Activated CD4-positive, alpha-beta T cell treated with anti-CD3 and anti-CD28 coated beads for 24 hours (primary cell): ENCODE results near the gene CNOT8.
"Not testable (repeated sequence)": the region's sequence is repeated elsewhere in the genome, so short reads cannot be mapped to it uniquely, and the experiment has no call there.

Source experiments
- DNase-seq, 2 donors: peaks; one replicate each; pipeline ENCODE4 v3.0.0-alpha.2; 2020; ENCODE audit warnings: low read depth in 2 of 2

Gene CNOT8

DNA sequence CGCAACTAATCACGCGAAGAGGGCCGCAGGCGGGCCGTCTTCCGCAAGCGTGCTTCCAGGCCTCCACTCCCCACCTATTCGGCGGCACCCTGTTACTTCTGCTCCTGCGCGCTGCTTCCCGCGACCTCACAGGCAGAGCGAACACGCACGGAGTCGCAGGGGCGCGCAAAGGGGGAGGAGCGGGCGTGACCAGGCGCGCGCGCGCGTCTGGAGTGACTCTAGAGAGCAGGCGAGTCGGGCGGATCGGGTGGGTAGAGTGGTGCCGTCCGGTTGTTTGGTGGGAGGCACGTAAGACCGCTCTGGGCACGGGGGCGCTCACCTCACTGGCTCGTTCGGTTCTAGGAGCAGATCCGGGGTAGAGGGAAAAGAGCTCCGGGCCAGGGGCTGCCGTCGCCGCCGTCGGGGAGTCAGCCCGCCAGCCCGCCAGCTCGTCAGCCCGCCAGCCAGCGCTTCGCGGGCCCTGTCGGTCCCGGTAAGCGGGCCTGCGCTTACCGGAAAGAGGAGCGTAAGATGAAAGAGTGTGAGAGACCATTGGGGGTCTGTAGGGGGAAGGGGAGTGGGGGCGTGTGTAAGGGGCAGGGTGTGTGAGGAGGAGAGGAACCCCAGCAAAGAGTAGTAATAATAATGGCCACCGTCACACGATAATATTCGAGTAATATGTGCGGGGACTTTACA lies at the start of gene CNOT8:
CNOT8 (plus strand) TSS at position 331 of the 675 bp plus-strand sequence. CDS start 4,652 bp downstream, outside the sequence.
- peak; percentile 96 to 98 for DNase-seq

DNA sequence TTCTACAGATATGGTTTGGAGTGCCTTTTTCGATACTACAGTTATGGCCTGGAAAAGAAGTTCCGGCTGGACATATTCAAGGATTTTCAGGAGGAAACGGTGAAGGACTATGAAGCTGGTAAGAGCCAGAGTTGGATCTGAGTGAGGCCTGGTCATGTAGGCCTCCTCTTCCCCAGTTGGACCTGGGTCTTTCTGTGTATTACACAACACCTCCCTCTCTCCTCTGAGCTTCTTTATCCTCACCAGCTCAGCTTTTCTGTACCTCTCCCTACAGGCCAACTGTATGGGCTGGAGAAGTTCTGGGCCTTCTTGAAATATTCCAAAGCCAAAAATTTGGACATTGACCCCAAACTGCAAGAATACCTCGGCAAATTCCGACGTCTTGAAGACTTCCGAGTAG lies 47.2 kb upstream of the CNOT8 start:
- no peak for DNase-seq

DNA sequence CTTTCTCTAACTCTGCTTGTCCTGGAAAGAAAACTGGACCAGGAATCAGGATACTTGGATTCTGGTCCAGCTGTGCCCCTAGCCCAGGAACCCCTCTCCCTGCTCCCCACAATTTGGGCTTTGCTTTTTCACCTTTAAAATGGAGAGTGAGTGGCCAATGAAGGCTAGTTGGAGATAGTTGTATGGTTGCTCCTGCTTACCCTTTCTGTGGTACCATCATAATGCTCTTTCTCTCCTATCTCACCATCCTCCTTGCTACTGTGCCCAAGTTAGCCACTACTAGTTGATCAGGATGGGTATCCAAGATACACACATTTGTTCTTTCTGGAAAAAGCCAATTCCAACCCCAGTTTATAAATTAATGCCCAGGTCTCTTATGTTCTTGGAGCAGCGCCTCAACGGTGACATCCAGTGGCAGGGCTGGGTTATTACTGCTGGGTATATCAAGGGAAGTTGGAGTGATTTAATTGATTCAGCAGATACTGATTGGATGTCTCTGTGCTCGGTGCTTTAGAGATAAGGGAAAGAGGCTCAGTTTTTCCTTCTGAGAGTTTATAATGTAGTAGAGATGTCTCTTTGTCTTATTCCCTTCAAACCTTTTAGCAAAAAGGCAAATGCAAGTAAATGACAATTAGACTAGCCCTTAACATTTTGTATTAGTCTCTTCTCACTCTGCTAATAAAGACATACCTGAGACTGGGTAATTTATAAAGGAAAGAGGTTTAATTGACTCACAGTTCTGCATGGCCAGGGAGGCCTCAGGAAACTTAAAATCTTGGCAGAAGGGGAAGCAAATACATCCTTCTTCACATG lies 46.6 kb upstream of the CNOT8 start:
- DNase-seq: peak; percentile 38 to 49

DNA sequence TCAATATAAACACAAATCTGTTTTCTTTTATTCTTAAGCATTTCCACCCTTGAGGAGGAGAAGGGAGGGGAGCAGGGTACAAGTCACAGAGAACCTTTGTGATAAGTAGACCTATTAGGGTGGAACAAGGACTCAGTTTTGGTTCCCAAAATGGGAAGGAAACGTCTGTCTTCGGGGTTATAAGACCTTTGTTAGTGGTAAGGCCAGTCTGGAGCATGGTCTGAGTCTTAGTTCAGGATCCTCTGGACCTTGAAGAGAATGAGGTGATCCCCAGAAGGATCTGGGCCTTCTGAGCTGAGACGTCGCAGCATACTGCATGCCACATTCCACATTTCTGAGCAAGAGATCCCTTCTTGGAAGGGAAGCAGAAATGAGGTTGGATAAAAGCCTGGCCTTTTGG lies 45.3 kb upstream of the CNOT8 start:
- no peak for DNase-seq

DNA sequence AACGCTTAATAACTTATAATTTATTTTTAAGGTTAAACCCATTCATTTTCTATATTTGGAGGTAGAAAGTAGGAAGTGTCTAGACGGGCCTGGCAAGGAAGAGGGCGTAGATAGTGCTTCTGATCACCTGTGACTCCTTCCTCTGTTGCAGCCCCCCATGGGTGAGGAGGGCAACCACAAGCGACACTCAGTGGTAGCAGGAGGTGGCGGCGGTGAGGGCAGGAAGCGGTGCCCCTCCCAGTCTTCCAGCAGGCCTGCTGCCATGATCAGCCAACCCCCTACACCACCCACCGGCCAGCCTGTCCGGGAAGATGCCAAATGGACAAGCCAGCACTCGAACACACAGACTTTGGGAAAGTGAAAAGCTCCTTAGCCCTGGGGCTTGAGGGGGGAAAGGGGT lies 44.7 kb upstream of the CNOT8 start:
- no peak for DNase-seq

DNA sequence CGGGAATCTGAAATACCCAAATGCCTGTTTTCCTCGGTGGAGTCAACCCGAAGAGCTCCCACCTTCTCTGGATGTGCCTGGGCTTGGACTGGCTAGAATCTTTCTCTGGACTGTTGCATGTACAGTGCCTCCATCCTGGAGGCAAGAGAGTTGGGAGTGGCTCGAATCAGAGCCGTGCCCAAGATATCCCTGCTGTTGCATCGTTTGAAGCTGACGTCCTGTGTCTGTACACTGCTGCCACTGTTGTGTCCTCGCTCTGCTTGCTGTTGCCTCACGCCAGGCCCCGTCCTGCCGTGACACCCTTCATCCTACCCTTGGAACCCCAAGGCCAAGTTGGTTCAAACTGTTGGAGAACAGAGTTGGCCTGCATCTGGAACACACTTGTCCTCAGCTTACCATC lies 43.4 kb upstream of the CNOT8 start:
- DNase-seq: no peak

DNA sequence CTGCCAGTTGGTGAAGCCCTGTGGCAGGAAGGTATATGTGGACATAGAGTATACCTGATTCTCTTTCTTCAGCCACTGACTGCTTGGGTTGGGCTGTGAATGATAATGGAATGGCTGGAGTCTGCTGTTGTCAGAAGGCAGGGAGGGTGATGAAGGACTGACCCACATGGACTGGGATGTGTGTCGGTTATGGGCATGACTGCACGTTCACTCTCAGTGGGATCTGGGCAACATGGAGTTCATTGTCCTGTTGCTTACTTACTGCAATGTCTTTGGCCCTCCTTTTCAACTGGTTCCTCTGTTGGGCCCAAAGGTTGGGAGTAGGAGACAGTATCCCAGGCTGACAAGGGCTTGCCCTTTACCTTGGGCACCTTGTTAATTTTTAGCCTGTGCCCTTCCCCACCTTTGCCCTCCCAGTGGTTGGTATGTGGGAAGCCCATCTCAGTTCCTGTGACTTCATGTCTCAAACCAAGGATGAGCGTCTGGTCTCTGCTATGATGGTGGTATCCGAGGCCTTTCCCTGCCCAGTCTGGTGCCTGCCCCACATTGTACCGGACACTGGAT lies 42.7 kb upstream of the CNOT8 start:
- DNase-seq: no peak

DNA sequence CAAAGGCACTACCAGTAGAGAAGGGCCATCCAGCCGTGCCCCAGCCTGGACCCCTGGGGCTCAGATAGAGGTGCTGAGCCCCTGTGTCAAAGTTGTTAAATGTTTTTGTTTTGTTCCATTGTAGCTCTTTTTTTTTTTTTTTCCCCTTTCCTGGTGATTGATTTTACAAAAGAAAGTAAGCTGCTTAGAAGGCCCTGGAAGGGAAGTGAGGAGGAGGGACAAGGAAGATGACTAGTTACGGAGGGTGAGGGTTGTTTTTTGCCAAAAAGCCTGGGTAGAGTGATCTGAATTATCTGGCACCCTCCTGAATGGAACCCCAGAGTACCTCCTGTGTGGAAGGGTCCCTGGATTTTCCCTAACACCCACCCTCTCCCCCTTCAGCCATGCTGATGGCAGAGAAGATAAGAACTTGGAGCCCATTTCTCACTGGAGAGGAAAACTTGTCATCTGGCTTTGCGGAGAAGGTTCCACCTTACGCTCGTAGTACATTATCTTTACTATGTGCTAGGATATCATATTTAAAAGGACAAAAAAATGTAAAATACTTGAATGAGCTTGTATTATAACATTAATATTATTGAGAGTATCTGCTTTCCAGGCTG lies 41.4 kb upstream of the CNOT8 start:
- no peak for DNase-seq

DNA sequence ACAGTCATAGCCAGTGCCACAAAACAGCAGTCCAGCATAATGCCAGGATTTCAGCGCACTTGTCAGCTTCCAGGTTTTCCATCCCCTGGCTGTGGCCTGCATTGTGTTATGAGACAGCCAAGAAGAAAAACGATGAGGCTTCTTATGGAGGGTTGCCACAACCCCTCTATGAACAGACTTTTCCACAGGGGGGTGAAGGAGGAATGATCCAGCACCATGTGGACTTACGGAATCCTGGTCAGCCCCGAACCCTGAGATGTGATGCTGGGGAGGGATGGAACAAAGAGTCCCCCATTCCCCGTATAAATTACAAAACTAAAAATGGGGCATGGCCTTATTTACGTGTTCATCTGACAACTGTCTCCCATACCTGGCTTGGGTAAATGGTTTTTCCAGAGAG lies 40.6 kb upstream of the CNOT8 start:
- no peak for DNase-seq

DNA sequence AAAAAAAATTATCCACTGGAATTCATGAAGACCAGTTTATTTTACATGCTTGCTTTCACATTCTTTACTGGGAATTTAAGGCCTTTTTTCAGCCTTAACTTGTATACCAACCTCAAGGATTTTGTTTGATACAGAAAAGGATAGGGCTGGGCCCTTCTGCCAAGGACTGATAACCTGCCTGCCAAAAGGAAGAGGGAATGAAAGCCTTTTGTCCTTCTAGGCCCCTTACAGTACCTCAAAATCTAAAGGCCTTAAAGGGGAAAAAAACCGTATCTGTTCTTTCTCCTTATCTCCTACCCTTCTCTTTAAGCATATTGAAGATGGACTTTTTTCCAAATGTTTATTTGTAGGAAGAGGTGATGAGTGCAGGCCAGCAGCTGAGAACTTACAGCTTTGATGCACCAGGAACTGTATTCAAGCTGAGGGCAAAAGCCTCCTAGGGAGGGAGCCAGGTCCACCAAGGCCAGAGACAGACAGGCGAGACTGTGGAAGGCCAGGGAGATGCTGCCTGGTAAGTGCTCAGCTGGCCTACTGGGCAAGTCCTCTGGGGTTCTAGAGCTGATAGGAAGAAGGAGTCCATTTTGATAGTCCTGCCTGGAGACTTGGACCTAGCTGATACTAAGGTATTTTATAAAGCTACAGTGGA lies 39.8 kb upstream of the CNOT8 start:
- no peak for DNase-seq

DNA sequence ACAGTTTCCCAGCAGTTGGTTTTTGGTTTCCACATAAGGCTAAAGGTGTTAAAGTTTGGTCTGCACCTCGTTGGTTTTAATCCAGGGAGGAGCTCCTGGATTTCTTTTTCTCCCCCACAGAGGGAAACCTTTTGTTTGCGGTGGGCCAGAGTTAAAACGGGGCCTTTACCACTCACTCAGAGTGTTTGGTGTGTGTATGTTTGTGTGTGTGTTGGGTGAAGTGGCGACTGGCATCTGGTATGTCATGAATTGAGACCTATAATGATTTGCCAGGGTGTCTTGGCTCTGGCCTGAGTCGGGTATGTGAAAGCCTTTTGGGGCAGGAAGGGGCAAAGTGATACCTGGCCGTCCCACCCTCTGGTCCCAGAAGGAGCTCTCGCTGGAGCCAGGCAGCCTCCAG lies 38.9 kb upstream of the CNOT8 start:
- no peak for DNase-seq

DNA sequence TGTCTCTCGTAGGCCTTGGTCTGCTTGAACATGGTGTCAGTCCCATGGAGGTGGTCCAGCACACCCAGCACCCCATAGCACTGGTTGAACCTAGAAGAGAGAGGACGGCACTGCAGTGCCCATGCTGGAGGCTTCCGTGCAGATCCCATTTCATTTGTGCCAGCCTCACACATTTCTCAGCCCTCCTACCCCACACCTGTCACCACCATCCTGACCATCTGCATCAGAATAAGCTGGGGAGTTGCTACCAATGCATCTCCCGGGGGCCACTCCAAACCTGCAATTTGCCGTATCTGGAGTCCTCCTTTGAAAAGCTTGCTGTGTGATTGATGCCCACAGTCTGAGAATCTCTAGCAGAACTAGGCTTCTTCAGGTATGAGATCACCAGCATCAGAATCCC lies 38.0 kb upstream of the CNOT8 start:
- no peak for DNase-seq

DNA sequence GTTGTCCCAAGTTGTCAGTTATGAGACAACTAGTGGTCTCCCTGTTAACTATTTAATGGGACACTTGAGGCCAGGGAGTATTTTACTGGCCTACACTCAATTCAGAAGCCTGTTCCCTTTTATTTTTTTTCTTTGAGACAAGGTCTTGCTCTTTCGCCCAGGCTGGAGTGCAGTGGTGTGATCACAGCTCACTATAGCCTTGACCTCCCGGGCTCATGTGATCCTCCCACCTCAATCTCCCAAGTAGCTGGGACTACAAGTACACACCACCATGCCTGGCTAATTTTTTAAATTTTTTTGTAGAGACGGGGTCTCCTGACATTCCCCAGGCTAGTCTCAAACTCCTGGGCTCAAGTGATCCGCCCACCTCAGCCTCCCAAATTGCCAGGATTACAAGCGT lies 35.5 kb upstream of the CNOT8 start:
- not testable (repeated sequence) for DNase-seq

DNA sequence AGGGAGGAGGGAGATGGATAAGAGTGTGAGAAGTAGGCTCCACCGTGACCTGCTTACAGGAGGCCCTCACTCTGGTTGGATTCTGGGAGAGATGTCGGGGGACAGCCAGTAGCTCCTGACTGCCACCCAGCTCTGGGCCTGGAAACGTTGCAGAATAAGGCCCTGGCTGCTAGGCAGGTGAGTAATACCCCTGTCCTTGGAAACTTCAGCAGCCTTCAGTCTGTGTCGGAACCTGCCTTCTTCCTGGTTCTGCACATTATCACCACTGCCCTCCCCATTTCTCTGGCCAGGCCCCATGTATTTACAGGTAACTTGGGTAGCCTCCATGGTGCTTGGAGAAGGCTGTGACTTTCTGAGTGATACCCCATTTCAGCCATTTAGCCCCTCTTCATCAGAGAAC lies 34.8 kb upstream of the CNOT8 start:
- no peak for DNase-seq

DNA sequence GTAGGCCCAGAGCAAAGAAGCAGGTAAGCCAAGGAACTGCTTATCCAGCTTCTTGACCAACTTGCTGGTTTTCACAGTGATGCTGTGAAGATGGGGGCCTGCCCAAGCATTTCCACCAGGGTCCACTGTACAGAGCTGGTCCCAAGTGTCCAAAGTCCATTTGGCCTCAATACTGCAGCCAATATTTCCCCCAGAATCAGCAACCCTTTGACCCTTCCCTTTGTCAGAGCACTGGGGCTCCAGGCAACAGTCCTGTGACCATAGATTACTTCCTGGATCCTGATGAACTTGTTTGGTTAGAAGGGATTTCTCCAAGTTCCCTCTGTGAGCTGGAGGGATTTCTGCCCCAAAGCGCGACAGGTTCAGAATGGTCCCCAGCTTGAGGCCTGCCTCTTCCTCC lies 34.4 kb upstream of the CNOT8 start:
- DNase-seq: no peak

DNA sequence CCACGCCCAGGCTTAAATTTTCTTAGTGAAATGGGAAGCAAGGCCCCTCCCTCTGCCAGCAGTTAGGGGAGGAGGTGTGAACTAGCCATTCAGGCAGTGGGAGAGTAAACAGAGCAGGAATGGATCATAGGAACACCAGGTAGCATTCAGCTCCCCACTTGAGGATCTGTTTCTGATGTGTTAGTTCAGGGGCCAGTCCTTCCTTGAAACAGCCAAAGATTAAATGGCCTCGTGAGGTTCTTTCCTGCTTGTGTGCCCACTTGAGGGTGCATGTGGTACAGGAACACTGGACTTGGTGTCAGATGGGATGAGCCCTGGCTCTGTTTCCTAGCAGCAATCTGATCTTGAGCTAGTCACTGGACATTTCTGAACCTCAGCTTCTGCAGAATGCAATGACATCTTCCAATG lies 29.2 kb upstream of the CNOT8 start:
- DNase-seq: no peak

DNA sequence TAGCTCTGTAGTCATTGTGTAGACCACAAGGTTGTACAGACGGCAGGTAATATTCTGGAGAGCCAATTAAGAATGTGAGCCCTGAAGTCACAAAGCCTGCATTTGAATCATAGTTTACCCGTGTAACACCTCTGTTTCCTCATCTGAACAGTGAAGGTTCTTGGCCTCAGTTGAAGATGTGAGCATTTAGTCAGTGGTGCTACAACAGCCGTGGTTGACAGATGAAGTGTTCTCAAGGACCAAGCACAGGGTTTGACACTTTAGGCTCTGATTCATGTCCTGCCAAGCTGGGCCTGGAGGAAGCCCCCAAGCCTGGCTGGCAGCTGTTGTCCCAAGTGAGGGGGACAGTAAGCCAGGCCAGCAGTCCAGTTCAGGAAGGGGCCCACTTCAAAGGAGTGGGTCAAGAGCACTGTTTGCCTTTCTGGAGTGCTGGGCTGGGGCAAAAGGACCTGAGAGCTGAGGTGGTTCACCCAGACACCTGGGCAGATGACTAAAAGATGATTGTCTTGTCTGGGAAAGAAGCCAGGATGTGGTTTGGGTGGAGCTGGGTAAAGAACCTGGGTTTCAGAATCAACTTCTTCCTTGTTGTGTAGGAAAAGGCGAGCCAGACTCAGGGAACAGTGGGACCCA lies 28.7 kb upstream of the CNOT8 start:
- no peak for DNase-seq

DNA sequence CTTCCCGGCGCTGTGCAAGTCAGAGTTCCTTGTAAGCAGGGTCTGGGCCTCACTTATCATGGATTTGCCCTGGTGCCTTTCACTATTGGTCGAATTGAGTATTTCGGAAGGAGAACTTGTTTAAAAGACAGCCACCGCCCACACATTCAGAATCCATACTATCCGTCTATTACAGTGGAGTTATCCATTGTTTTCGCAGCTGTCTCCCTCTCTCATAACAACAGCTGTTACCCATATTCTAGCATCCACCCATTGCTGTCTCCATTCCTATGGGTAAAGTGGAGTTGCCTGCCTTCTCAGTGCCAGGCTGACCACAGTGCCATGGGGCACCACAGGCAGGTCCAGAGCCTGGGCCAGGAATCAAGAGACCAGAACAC lies 28.2 kb upstream of the CNOT8 start:
- DNase-seq: no peak

DNA sequence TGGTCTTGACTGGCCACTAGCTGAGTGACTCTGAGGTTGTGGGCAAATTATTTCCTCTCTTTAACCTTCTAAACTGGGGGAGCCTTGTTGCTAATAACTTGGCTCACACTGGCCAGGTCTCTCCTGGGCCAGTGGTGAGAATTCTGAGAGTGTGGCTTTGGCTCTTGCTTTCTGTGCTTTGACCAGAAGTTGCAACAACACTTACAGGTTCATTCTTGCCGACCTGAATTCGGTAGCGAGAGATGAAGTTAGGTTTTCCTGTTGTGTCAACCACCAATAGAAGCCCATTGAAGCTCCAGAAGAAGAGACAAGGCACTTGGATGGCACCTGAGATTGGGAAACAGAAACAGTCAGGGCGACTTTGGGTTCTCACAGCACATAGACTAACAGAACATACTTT lies 27.8 kb upstream of the CNOT8 start:
- no peak for DNase-seq

DNA sequence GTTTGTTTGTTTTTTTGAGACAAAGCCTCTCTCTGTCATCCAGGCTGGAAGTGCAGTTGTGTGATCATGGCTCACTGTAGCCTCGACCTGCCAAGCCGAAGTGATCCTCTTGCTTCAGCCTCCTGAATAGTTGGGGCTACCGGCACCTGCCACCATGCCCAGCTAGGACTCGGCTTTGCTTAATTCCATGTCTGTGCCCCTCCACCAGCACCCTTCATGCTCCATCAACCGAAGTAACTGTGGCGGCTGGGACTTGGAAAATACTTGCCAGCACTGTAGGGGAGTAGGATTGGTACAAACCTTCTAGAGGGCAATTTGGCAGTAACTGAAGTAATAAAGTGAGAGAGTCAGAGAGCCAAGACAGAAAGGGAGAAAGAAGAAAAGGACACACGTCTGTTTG lies 27.0 kb upstream of the CNOT8 start:
- DNase-seq: no peak

DNA sequence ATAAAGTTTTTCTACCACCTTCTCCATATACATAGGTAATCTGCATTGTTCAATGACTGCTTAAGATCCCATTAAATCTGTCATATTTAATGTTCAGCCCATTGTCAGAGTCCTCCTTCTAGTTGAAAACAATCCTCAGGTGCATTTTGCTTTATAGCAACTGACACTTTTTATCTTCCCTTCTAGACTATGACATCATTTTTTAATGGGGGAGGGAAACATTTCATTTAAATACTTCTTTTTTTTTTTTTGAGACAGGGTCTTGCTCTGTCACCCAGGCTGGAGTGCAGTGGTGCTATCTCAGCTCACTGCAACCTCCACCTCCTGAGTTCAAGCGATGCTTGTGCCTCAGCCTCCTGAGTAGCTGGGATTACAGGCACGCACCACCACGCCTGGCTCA lies 25.6 kb upstream of the CNOT8 start:
- not testable (repeated sequence) for DNase-seq

DNA sequence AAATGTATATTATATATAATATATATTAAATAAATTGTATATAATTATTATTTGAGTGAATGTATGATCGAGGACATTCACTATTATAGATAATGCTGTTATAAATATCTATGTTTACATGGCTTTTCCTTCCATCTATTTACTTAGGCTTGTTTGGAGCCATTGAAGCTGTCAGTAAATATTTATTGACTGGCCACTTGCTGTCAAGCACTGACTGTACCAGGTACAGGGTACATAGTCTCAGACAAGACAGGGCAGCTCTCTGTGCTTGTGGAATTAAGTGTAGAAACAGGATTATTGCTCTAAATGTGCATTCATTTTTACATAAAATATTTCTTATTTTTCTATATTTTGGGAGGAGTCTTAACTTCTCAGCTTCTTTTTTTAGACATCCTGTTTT lies 24.4 kb upstream of the CNOT8 start:
- DNase-seq: no peak
